ENCODE data around the gene CFAP45. TPM values are rescaled to one million over a fixed set of nuclear protein-coding genes. Genes with fewer than 3 reads are reported as not detected.

CFAP45 gene
- total RNA-seq, 3 donors from 2014 or later: 0.82 to 1.2 (median 0.82) TPM

DNA sequence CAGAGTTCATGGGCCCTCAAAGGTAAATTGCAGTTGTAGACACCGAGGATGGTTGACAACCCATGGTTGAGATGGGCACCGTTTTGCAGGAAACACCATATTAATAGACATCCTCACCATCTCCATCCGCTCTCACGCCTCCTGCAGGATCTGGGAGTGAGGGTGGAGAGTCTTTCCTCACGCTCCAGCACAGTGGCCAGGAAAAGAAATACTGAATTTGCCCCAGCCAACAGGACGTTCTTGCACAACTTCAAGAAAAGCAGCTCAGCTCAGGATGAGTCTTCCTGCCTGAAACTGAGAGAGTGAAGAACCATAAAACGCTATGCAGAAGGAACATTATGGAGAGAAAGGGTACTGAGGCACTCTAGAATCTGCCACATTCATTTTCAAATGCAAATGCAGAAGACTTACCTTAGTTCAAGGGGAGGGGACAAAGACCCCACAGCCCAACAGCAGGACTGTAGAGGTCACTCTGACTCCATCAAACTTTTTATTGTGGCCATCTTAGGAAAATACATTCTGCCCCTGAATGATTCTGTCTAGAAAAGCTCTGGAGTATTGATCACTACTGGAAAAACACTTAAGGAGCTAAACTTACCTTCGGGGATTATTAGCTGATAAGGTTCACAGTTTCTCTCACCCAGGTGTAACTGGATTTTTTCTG lies 64.0 kb downstream of the CFAP45 start:
- H3K4me3 Mint-ChIP-seq: no peak overlapping the region
- no peaks in the 10 kb centered on the region for H3K9me3 Mint-ChIP-seq
- peaks cover 2% of the 10 kb centered on the region for H3K36me3 Mint-ChIP-seq (ENCODE audit: insufficient read depth)
- no peaks in the 10 kb centered on the region for H3K27me3 Mint-ChIP-seq (ENCODE audit: low read depth)
- DNase-seq (no peak), ATAC-seq (no peak)
- H3K4me1 Mint-ChIP-seq (ENCODE audit: low read depth): peaks cover 4% of the 10 kb centered on the region

DNA sequence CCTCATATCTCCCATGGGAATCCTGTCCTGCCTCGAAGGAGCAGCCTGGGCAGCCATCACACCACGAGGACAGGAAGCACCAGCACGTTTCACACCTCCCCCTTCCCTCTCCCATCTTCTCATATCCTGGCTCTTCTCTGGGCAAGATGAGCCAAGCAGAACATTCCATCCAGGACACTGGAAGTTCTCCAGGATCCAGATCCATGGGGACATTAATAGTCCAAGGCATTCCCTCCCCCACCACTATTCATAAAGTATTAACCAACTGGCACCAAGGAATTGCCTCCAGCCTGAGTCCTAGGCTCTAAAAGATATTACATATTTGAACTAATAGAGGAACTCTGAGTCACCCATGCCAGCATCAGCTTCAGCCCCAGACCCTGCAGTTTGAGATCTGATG lies 64.6 kb downstream of the CFAP45 start:
- ATAC-seq (no peak), DNase-seq (no peak)
- H3K4me1 Mint-ChIP-seq (ENCODE audit: low read depth): peaks cover 5% of the 10 kb centered on the region
- H3K9me3 Mint-ChIP-seq: no peaks in the 10 kb centered on the region
- H3K36me3 Mint-ChIP-seq (ENCODE audit: insufficient read depth): peaks cover 2% of the 10 kb centered on the region
- no peaks in the 10 kb centered on the region for H3K27me3 Mint-ChIP-seq (ENCODE audit: low read depth)
- H3K4me3 Mint-ChIP-seq: no peak overlapping the region

DNA sequence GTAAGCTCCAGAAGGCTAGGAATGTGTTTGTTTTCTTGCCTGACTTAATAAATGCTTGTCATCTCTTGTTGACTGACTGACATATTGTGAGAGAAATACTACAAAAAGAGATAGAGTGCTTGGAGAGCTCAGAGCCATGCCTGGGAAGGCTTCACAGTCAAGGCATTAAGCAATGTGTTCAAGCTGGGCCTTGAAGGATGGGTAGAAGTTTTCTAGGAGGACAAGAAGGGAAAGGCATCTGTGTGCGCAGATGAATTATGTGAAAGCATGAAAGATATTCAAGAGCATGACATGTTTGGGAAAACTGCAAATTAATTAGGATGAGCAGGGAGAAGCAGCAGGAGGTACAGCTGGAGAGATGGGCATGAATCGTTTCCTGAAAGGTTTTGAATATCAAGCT lies 67.7 kb downstream of the CFAP45 start:
- ATAC-seq (no peak), DNase-seq (no peak)
- Mint-ChIP-seq H3K4me3 (no peak overlapping the region), H3K27me3 (ENCODE audit: low read depth) (no peaks in the 10 kb centered on the region), H3K4me1 (ENCODE audit: low read depth) (peaks cover 20% of the 10 kb centered on the region), H3K9me3 (peaks cover 6% of the 10 kb centered on the region), H3K36me3 (ENCODE audit: insufficient read depth) (peaks cover 2% of the 10 kb centered on the region)

DNA sequence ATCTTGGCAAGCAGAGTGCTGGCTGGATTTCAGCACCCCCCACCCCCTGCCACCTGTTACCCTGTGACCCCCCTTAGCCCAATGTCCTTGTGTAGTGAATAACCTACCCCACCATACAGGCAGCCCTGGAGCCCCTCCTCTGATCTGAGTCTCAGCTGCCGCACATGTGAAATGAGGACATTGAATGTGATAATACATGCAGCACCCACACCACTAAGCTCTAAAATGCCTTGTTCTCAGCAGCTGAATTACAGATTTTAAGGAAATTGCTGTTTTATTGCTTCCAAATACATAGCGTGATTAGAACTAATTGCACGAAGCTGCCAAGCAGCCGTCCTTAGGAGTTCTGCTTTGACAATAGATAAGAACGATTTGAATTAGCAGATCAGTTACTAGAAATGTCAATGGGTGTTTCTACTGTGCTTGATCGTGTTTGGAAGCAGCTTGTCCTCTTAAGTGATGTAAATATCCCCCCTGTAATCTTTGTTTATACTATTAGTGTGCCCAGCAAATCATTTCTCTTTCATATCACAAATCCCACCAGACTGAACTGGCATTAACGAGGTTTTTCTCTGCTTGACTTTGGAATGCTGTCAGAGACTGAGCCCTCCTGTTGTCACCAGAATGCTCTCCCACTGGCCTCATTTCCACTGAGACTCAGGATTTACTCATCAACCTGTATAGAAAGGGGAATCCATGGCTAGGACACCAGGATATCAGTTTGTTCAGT lies 68.4 kb downstream of the CFAP45 start:
- DNase-seq: no peak
- no peaks in the 10 kb centered on the region for H3K27me3 Mint-ChIP-seq (ENCODE audit: low read depth)
- peaks cover 28% of the 10 kb centered on the region for H3K4me1 Mint-ChIP-seq (ENCODE audit: low read depth)

DNA sequence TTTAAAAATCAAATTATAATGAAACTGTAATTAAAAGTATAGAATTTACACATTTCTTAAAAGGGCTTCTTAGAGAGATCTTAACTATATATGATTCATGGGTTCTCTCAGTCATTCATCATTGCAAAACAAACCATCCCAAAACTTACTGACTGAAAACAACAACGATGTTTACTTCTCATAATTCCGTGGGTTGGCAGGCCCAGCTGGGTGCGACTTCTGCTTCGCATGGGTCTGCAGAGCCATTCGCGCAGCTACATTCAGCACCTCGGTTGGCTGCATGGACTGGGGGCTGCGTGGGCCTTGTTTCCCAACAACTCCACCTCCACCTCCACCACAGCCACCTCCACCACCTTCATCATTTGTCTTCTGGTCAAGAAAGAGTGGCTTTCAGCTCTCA lies 69.2 kb downstream of the CFAP45 start:
- Mint-ChIP-seq H3K9me3 (peaks cover 6% of the 10 kb centered on the region), H3K4me3 (no peak overlapping the region), H3K4me1 (ENCODE audit: low read depth) (peaks cover 36% of the 10 kb centered on the region), H3K36me3 (ENCODE audit: insufficient read depth) (no peaks in the 10 kb centered on the region), H3K27me3 (ENCODE audit: low read depth) (no peaks in the 10 kb centered on the region)
- DNase-seq: no peak
- ATAC-seq: no peak

More for the DNA sequence above, 68.4 kb downstream of the CFAP45 start:
- ATAC-seq: no peak
- Mint-ChIP-seq H3K36me3 (ENCODE audit: insufficient read depth) (peaks cover 1% of the 10 kb centered on the region), H3K9me3 (peaks cover 6% of the 10 kb centered on the region), H3K4me3 (no peak overlapping the region)

DNA sequence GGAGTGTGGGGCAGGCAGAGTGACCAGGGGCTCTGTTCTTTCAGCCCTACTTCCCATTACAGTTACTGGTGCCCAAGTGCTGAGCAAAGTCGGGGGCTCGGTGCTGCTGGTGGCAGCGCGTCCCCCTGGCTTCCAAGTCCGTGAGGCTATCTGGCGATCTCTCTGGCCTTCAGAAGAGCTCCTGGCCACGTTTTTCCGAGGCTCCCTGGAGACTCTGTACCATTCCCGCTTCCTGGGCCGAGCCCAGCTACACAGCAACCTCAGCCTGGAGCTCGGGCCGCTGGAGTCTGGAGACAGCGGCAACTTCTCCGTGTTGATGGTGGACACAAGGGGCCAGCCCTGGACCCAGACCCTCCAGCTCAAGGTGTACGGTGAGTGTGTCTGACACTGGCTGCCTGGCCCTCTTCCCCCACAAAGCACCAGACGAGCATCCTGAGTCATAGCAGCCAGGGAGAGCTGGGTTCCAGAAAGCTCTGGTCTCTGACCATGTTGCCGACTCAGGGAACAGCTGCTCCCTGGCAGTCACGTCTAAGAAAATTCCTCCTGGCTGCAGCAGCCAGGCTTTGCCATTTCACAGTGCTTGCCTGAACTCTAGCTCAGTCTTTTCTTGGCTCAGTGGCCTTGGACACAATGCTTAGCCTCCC lies 70.0 kb downstream of the CFAP45 start:
- no peak for ATAC-seq
- peaks cover 44% of the 10 kb centered on the region for H3K4me1 Mint-ChIP-seq (ENCODE audit: low read depth)
- no peaks in the 10 kb centered on the region for H3K36me3 Mint-ChIP-seq (ENCODE audit: insufficient read depth)
- H3K9me3 Mint-ChIP-seq: peaks cover 6% of the 10 kb centered on the region
- no peak overlapping the region for H3K4me3 Mint-ChIP-seq
- DNase-seq: no peak
- no peaks in the 10 kb centered on the region for H3K27me3 Mint-ChIP-seq (ENCODE audit: low read depth)

DNA sequence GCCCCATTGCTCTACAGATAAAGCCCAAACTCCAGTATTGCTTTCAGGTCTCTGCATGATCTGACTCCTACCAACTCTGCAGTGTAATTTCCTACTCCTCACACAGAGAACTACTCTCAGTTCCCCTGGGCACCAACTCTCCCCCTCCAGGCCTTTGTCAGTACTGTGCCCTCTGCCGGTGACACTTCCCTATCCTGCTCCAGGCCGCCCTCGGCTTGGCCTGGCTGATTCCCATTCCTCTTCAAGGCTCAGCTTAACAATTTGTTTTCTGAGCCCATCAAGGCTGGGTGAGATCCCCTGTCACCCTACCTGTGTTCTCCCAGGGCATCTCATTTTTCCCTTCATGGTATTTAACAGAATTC lies 70.7 kb downstream of the CFAP45 start:
- H3K4me3 Mint-ChIP-seq: no peak overlapping the region
- peaks cover 6% of the 10 kb centered on the region for H3K9me3 Mint-ChIP-seq
- DNase-seq (no peak), ATAC-seq (no peak)
- no peaks in the 10 kb centered on the region for H3K36me3 Mint-ChIP-seq (ENCODE audit: insufficient read depth)
- H3K27me3 Mint-ChIP-seq (ENCODE audit: low read depth): no peaks in the 10 kb centered on the region
- H3K4me1 Mint-ChIP-seq (ENCODE audit: low read depth): peaks cover 48% of the 10 kb centered on the region

DNA sequence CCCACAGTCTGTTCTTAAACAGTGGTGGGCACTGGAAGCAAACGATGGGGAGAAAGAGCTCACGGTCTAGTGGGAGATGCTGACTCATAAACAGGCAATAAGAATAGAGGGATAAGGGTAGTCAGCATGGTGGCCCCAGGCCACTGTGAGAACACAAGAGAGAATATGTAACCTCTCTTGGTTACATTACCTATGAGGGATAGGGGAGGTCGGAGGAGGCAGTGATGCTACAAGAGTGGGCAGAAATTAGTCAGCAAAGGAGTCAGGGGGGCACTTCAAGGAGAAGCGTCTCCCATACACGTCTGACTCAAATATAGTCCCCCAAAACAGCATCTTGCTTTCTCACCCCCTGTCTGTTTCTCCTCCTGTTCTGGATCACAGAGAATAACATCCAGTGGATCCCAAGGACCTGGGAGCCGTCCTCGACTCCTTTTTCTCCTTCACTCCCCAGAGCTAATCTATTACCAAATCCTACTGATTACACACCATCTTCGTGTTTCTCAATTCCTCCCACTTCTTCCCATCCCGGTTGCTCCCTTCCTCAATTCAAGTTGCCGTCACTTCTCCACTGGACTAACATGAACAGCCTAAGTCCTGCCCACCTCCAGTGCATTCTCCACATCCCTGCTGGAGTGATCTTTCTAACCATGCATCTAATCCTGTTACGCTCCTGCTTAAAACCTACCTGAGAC lies 71.2 kb downstream of the CFAP45 start:
- peaks cover 48% of the 10 kb centered on the region for H3K4me1 Mint-ChIP-seq (ENCODE audit: low read depth)
- H3K36me3 Mint-ChIP-seq (ENCODE audit: insufficient read depth): no peaks in the 10 kb centered on the region
- no peaks in the 10 kb centered on the region for H3K27me3 Mint-ChIP-seq (ENCODE audit: low read depth)
- H3K9me3 Mint-ChIP-seq: peaks cover 6% of the 10 kb centered on the region
- ATAC-seq (no peak), DNase-seq (no peak)
- no peak overlapping the region for H3K4me3 Mint-ChIP-seq

DNA sequence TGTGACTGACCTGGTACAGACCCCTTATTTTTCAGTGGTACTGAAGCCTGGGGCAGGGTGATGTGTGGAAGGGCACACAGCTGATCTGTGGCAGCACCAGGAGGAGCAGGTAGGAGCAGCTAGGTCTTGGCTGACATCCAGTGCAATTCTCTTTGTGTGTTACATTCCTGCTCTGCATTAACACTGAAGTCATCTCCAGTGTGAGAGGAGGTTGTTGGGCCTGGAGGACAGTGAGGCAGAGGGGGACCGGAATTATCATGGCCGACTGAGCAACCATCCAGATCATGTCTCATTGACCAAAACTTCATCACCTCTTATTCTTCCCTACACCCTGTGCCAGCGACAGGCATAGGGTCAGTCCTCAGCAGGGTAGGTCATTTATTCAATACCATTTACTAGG lies 71.8 kb downstream of the CFAP45 start:
- Mint-ChIP-seq H3K4me1 (ENCODE audit: low read depth) (peaks cover 48% of the 10 kb centered on the region), H3K4me3 (no peak overlapping the region)

DNA sequence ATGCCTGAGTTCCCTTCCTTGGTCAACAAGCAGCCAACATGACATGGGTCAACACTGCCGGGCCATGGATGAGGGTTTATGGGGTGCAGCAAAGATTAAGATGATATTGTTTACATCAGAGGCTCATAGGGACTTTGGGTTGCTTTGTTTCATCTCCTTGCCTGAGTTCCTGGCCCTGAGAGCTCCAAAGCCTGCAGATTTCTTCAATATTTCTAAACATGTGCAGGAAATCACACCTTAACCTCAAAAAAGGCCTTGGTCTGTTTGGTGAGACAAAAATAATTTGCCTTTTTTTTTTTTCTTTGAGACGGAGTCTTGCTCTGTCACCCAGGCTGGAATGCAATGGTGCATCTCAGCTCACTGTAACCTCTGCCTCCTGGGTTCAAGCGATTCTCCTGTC lies 72.4 kb downstream of the CFAP45 start:
- DNase-seq (no peak), ATAC-seq (no peak)
- Mint-ChIP-seq H3K9me3 (peaks cover 6% of the 10 kb centered on the region), H3K4me1 (ENCODE audit: low read depth) (peaks cover 48% of the 10 kb centered on the region), H3K27me3 (ENCODE audit: low read depth) (no peaks in the 10 kb centered on the region), H3K36me3 (ENCODE audit: insufficient read depth) (no peaks in the 10 kb centered on the region), H3K4me3 (peak overlapping the region; percentile 58)

More for the DNA sequence above, 71.8 kb downstream of the CFAP45 start:
- H3K36me3 Mint-ChIP-seq (ENCODE audit: insufficient read depth): no peaks in the 10 kb centered on the region
- H3K9me3 Mint-ChIP-seq: peaks cover 6% of the 10 kb centered on the region
- no peaks in the 10 kb centered on the region for H3K27me3 Mint-ChIP-seq (ENCODE audit: low read depth)
- ATAC-seq: no peak
- DNase-seq: no peak

DNA sequence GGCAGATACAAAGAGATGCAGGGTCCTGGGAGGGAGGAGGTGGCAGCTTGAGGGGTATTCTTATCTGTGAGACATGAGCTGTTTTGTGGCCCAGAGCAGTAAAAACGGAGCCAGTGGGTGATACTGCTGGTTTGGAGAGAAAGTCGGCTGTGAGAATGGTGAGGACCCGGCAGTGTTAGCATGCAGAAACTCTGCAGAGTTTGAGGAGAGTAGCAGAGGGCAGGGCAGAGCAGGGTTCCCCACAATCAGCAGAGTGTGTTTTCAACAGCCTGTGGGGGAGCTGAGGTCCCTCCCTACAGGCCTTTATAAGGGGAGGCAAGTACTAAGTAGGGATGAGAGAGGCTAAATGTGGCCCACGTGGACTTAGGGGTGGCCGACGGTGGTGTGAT lies 72.9 kb downstream of the CFAP45 start:
- no peaks in the 10 kb centered on the region for H3K27me3 Mint-ChIP-seq (ENCODE audit: low read depth)
- DNase-seq (no peak), ATAC-seq (peak; percentile 8 to 19)
- no peaks in the 10 kb centered on the region for H3K36me3 Mint-ChIP-seq (ENCODE audit: insufficient read depth)
- H3K9me3 Mint-ChIP-seq: peaks cover 6% of the 10 kb centered on the region
- H3K4me3 Mint-ChIP-seq: peak overlapping the region; percentile 58
- H3K4me1 Mint-ChIP-seq (ENCODE audit: low read depth): peaks cover 48% of the 10 kb centered on the region

DNA sequence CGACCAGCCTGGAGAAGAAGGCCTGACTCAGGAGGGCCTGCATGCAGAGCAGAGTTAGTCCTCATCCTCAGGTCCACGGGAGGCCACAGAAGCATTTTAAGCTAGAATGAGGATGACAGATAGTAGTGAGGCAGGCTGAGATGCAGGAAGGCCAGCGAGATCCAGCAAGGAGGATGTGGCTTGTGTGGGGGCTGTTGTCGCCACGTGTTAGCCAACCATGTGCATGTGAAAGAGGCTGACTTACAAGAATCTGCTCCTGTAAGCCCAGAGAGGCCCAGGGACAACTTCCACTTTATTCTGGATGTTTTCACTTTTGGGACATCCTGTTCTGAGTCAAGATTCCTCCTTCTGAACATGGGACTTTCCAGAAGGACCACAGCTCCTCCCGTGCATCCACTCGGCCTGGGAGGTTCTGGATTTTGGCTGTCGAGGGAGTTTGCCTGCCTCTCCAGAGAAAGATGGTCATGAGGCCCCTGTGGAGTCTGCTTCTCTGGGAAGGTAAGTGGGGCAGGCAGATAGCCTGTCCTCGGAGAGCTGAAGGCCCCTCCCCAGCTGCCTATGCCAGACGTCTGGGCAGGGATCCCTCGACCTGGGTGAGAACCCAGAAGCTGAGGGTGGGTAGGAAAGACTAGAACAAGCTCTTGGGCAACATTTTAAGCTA lies 73.4 kb downstream of the CFAP45 start, which contains the start of gene SLAMF8:
TSS of gene SLAMF8 (plus strand) at position 433 of the 661 bp plus-strand sequence. CDS start at position 459, 26 bp downstream.
- ATAC-seq: peak; percentile 66 to 80
- peak; percentile 16 for DNase-seq
- H3K4me1 Mint-ChIP-seq (ENCODE audit: low read depth): peaks cover 48% of the 10 kb centered on the region
- H3K36me3 Mint-ChIP-seq (ENCODE audit: insufficient read depth): no peaks in the 10 kb centered on the region
- no peaks in the 10 kb centered on the region for H3K27me3 Mint-ChIP-seq (ENCODE audit: low read depth)
- H3K4me3 Mint-ChIP-seq: peak within 1 kb of the TSS; percentile 58
- H3K9me3 Mint-ChIP-seq: peaks cover 6% of the 10 kb centered on the region

DNA sequence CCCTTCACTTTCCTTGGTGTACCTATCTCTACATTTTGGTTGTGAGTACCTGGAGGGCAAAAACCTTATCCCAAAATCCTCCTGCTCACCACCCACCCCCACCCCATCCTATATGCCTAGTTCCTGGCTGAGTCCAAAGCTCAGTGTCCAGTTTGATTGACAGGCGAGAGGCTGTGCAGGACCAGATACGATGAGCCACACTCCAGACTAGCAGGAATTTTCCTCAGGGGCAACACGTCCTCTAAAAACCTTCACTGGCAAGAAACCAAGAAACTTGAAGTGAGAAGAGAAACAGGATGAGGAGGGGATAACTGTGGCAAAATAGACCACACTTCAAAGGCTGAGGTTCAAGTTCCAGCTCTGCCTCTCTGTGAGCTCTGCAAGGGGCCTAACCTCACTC lies 74.4 kb downstream of the CFAP45 start:
- Mint-ChIP-seq H3K36me3 (ENCODE audit: insufficient read depth) (no peaks in the 10 kb centered on the region), H3K9me3 (peaks cover 6% of the 10 kb centered on the region), H3K4me3 (no peak overlapping the region), H3K4me1 (ENCODE audit: low read depth) (peaks cover 48% of the 10 kb centered on the region), H3K27me3 (ENCODE audit: low read depth) (no peaks in the 10 kb centered on the region)
- ATAC-seq (no peak), DNase-seq (no peak)

DNA sequence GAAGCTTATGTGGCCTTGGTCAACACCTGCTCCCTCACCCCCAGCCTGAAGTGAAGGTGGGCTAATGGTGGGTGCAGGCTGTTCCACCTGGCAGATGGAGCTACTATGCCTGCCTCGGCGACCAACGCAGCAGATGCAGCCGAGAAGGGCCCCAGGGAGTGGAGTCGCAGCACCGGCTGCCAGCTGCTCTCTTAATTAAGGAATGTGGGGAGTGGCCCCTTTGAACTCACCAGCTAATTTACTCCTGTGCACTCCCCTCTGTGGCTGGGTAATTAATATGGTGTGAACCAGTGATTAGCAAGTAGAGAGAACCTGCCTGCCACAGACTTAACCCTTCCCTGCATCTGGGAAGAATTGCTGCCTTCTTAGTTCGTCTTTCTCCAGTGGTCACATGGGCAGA lies 76.6 kb downstream of the CFAP45 start:
- H3K9me3 Mint-ChIP-seq: no peaks in the 10 kb centered on the region
- ATAC-seq (no peak), DNase-seq (no peak)
- H3K27me3 Mint-ChIP-seq (ENCODE audit: low read depth): no peaks in the 10 kb centered on the region
- no peak overlapping the region for H3K4me3 Mint-ChIP-seq
- peaks cover 38% of the 10 kb centered on the region for H3K4me1 Mint-ChIP-seq (ENCODE audit: low read depth)
- H3K36me3 Mint-ChIP-seq (ENCODE audit: insufficient read depth): no peaks in the 10 kb centered on the region

Data from activated T-cell treated with anti-CD3 and anti-CD28 coated beads, Interleukin-2, amount 50 U/mL, for 4 hours (primary cell).